Hepatocyte (in vitro differentiated cells): Measurements from ENCODE around the gene AKAP12.
"Not testable (repeated sequence)": the region's sequence is repeated elsewhere in the genome, so short reads cannot be mapped to it uniquely, and the experiment has no call there.

ENCODE experiments used
- EZH2 ChIP-seq: fragments of 200-600 bp; sonication (generic); IDR thresholded peaks from 2 replicates; pipeline ENCODE4 v1.6.1; 2016; ENCODE audit warnings: antibody characterized with exemption, mild to moderate bottlenecking, borderline replicate concordance
- TF ChIP-seq, protein P1 (sequence below): fragments of 200-600 bp; sonication (generic); IDR thresholded peaks from 2 replicates; pipeline ENCODE4 v1.5.1; 2016; ENCODE audit warnings: antibody characterized with exemption, mild to moderate bottlenecking; ENCODE audit not compliant: poor library complexity

DNA sequence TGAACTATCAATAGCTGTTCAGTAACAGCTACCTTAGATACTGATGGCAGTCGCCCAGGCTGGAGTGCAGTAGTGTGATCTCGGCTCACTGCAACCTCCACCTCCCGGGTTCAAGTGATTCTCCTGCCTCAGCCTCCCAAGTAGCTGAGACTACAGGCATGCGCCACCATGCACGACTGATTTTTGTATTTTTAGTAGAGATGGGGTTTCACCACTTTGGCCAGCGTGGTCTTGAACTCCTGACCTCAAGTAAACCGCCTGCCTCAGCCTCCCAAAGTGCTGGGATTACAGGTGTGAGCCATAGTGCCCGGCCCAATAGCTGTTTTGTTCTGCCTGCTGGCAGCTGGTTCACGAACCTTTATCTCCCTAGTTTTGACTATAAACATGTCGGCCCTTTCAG is 103.0 kb downstream of the AKAP12 start:
- not testable (repeated sequence) for TF ChIP-seq EZH2
- TF ChIP-seq, protein P1, sequence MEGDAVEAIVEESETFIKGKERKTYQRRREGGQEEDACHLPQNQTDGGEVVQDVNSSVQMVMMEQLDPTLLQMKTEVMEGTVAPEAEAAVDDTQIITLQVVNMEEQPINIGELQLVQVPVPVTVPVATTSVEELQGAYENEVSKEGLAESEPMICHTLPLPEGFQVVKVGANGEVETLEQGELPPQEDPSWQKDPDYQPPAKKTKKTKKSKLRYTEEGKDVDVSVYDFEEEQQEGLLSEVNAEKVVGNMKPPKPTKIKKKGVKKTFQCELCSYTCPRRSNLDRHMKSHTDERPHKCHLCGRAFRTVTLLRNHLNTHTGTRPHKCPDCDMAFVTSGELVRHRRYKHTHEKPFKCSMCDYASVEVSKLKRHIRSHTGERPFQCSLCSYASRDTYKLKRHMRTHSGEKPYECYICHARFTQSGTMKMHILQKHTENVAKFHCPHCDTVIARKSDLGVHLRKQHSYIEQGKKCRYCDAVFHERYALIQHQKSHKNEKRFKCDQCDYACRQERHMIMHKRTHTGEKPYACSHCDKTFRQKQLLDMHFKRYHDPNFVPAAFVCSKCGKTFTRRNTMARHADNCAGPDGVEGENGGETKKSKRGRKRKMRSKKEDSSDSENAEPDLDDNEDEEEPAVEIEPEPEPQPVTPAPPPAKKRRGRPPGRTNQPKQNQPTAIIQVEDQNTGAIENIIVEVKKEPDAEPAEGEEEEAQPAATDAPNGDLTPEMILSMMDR = not testable (repeated sequence)
